ENCODE results near the gene SDHAF3.

DNA sequence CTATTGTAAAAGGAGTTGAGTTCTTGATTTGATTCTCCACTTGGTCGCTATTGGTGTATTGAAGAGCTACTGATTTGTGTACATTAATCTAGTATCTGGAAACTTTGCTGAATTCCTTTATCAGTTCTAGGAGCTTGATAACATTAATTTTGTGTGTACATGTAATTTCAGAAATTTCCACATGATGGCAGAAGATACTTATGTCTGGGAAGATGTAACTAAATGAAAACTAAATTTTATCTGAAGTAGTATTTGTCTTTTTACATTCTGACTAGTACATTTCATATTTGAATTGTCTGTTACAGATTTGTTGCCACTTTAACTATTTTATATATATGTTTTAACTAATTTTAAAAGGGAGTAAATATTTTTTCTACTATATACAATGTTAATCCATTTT, 27.6 kb downstream of the SDHAF3 start:
- TF ChIP-seq, protein P1, sequence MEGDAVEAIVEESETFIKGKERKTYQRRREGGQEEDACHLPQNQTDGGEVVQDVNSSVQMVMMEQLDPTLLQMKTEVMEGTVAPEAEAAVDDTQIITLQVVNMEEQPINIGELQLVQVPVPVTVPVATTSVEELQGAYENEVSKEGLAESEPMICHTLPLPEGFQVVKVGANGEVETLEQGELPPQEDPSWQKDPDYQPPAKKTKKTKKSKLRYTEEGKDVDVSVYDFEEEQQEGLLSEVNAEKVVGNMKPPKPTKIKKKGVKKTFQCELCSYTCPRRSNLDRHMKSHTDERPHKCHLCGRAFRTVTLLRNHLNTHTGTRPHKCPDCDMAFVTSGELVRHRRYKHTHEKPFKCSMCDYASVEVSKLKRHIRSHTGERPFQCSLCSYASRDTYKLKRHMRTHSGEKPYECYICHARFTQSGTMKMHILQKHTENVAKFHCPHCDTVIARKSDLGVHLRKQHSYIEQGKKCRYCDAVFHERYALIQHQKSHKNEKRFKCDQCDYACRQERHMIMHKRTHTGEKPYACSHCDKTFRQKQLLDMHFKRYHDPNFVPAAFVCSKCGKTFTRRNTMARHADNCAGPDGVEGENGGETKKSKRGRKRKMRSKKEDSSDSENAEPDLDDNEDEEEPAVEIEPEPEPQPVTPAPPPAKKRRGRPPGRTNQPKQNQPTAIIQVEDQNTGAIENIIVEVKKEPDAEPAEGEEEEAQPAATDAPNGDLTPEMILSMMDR (conservative IDR thresholded peaks at IDR 0.05 in 1 of 2, IDR thresholded peaks at IDR 0.05 in 1 of 2; ENCODE audit: extremely low read depth in 1 of 2, insufficient read depth in 1 of 2, low read depth in 1 of 2, low read length in 2 of 2), result peak; percentile 36 to 50
- TF ChIP-seq EZH2 (IDR thresholded peaks at IDR 0.05; ENCODE audit: borderline replicate concordance, low read length), result no peak

Data from mammary epithelial cell (primary cell).